Astrocyte of the spinal cord (primary cell): ENCODE measurements around the gene PDGFC.

ENCODE experiments used
- DNase-seq: peaks from one replicate; pipeline ENCODE4 v3.0.0; 2011; ENCODE audit warnings: low read depth, low spot score
- H3K4me3 ChIP-seq: 2 replicates; pipeline ENCODE4 v1.5.1; 2011; ENCODE audit warnings: low read depth, mild to moderate bottlenecking, low read length, moderate library complexity
- in situ Hi-C: cut with HindIII; loops from 2 replicates; pipeline ENCODE4 v1.10.0; 2017; ENCODE audit warnings: low sequenced_read_pairs
- TF ChIP-seq, protein P1 (sequence below): IDR thresholded peaks from 2 replicates; pipeline ENCODE4 v1.5.1; 2012; ENCODE audit warnings: low read depth, mild to moderate bottlenecking, low read length, inconsistent platforms

The PDGFC gene

DNA sequence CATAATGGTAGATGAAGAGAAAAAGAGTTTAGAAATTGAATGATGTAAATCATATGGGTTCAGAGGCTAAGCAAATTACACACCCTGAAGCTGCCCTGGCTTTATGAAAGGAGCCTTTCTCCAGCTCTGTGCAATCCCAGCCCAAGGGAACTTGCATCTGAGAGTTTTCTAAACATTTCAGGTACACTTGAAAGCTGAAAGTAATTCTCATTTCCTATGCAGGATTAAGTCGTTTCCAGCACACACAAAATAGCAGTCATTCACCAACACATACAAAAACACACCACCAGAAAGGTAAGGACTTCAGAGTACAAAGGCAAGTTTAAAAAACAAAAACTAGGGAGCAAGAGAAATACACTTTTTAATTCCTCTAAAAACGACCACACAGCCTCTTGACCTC, 1.7 kb downstream of the PDGFC start:
- TF ChIP-seq, protein P1, sequence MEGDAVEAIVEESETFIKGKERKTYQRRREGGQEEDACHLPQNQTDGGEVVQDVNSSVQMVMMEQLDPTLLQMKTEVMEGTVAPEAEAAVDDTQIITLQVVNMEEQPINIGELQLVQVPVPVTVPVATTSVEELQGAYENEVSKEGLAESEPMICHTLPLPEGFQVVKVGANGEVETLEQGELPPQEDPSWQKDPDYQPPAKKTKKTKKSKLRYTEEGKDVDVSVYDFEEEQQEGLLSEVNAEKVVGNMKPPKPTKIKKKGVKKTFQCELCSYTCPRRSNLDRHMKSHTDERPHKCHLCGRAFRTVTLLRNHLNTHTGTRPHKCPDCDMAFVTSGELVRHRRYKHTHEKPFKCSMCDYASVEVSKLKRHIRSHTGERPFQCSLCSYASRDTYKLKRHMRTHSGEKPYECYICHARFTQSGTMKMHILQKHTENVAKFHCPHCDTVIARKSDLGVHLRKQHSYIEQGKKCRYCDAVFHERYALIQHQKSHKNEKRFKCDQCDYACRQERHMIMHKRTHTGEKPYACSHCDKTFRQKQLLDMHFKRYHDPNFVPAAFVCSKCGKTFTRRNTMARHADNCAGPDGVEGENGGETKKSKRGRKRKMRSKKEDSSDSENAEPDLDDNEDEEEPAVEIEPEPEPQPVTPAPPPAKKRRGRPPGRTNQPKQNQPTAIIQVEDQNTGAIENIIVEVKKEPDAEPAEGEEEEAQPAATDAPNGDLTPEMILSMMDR, result no peak
- in situ Hi-C loops, result no loop called here
- peak overlapping the region; percentile 60 for H3K4me3 ChIP-seq
- no peak for DNase-seq

DNA sequence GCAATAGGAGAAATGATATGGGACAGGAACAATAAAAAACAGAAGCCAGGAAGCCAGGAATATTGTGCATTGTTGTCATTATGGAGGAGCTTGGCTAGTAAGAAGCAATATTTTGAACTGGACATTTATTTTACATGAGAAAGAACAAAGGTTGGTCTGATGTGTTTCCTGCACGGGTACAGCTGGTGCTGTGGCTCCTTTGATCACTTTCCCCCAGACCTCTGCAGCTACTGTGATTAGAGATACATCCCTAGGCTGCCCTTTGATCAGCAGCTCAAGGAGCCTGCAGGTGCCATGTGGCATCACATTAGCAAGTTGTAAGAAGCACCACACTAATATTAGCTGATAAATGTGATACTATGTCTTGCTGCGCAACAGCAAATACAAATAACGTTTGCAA, 2.5 kb downstream of the PDGFC start:
- H3K4me3 ChIP-seq, result peak overlapping the region; percentile 60
- TF ChIP-seq, protein P1, result no peak
- in situ Hi-C loops, result no loop called here
- no peak for DNase-seq

DNA sequence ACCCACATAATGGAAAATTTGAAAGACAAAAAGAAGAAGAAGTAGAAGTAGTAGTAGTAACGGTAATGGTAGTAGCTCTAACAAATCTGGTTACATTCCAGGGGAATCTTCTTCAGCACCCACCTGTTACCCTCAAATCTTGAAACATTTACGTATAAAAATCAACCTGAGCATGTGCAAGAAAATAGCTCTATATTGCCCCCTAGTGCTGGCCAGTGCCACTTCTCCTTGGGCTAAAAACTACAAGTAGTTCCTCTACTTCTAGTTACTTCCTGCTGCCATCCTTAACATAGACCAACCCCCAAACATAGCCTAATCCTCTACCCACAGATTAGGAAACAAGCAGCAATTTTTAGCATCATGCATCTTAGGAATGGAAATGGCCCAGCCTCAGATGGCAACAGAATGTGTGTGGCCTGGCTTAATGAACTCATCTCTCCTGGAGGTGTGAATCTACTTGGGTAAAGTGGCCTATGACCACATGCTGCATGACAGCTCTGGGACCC, 3.1 kb downstream of the PDGFC start:
- TF ChIP-seq, protein P1, result peak; percentile 80
- peak; percentile 90 for DNase-seq
- H3K4me3 ChIP-seq, result peak overlapping the region; percentile 60
- in situ Hi-C loops, result no loop called here

DNA sequence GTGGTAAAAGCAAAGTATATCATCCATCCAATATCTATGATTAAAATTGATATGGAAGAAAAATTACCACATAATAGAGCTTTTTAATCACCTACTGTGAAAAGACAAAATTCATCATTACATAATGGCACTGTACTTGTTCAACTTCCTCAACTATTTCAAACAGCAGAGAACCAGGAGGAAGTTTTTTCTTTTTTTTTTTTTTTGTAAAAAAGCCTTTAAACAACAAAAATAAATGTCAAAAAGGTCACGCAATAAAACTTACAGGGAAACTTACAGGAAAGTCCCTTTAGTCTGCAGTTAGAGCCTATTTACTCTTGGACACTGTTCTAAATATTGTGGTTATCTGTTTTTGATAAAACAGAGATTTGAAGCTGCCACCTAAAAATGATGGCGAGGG, 4.8 kb downstream of the PDGFC start:
- TF ChIP-seq, protein P1, result no peak
- in situ Hi-C loops, result no loop called here
- H3K4me3 ChIP-seq, result peak overlapping the region; percentile 16
- no peak for DNase-seq

DNA sequence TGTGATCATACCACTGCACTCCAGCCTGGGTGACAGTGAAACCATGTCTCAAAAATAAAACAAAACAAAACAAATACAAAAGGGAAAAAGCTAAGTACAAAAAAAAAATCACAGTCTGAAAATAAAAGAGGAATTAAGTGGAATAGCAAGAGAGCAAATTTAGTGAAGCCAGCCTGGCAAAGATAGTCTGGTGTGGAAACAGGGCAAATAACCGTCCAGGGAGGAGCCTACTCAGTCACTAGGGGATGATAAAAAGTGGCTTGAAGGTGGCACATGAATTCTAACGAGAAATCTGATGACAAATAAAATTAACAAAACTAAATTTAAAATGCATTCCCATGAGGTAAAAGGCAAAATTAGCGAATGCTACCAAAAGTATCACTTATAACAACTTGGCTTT, 8.2 kb downstream of the PDGFC start:
- in situ Hi-C loops, result no loop called here
- no peak overlapping the region for H3K4me3 ChIP-seq
- no peak for DNase-seq
- TF ChIP-seq, protein P1, result no peak

DNA sequence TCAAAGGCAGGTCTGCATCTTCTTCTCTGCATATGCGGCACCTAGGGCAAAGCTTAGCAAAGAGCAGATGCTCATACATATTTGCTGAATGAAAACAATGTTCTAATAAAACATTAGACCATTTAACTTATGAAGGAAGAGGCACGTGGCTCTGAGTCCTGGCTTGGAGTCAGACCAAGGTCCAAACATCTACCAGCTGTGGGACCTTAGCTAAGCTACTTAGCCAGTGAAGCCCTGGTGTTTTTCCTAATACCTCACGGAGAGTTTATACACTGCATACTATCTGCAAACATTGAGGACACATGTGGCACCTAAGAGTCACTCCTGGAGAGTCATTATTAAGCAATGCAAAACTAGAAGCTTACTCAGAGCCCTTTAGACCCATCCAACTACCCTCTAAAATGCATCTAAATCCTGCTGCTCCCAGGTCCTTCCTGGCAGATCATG, 9.0 kb downstream of the PDGFC start:
- TF ChIP-seq, protein P1, result no peak
- H3K4me3 ChIP-seq, result no peak overlapping the region
- peak; percentile 75 for DNase-seq
- in situ Hi-C loops, result no loop called here

DNA sequence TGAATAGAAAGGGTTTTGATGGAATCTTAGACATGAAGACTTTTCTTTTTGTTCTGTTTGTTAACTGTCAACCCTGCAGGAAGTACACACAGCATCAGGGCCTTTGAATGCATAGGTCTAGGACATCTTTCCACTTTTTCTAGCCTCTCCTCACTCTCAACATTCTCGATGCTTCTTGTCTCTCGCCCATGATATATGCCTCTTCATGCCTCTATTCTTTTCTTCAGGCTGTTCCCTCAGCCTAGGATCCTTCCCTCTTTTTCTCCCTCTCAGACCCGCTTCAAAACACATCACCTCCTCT, 9.6 kb downstream of the PDGFC start:
- DNase-seq, result no peak
- no peak overlapping the region for H3K4me3 ChIP-seq
- TF ChIP-seq, protein P1, result no peak
- in situ Hi-C loops, result no loop called here
